ENCODE results near the gene CXorf58. TPM values are rescaled to one million over a fixed set of nuclear protein-coding genes. Genes with fewer than 3 reads are reported as not detected.

The CXorf58 gene
- total and polyA plus RNA-seq, 2 of the 4 experiments (the other 2 are of a cell fraction) = not detected

- Histone ChIP-seq H3K4me2 (ENCODE audit: low read depth, low read length) (no peak overlapping the region), H3K14ac (replicated peaks; ENCODE audit: low read depth, low read length) (no peak overlapping the region), H3K4me3 (ENCODE audit: insufficient read depth, low read depth, low read length) (no peak overlapping the region), H3K4ac (ENCODE audit: low read depth, low read length) (no peak overlapping the region), H2AFZ (replicated peaks; ENCODE audit: low read length, poor library complexity) (no peak overlapping the region), H3K9me3 (ENCODE audit: control insufficient read depth, insufficient read depth, low read length) (no peaks in the 10 kb centered on the region), H3K4me1 (ENCODE audit: control insufficient read depth, insufficient read depth, low read length) (peaks cover under 1% of the 10 kb centered on the region), H2BK120ac (ENCODE audit: low read depth, low read length) (no peak overlapping the region), H4K91ac (ENCODE audit: insufficient read depth, low read depth, low read length) (no peak overlapping the region), H3K23ac (ENCODE audit: low read depth, low read length) (no peak overlapping the region), H3K36me3 (ENCODE audit: control insufficient read depth, insufficient read depth, low read length) (no peaks in the 10 kb centered on the region), H2AK9ac (replicated peaks; ENCODE audit: low read depth, low read length, poor library complexity) (no peak overlapping the region), H3K9me1 (ENCODE audit: insufficient read depth, low read length) (no peaks in the 10 kb centered on the region), H2AK5ac (ENCODE audit: low read depth, low read length) (no peak overlapping the region), H4K5ac (ENCODE audit: low read depth, low read length) (no peak overlapping the region), H3K56ac (ENCODE audit: extremely low read depth, insufficient read depth, low read length) (no peak overlapping the region), H3K9ac (ENCODE audit: low read depth, low read length) (no peak overlapping the region), H4K8ac (ENCODE audit: low read depth in 2 of 2, low read length in 2 of 2) (no peak overlapping the region), H2BK20ac (ENCODE audit: low read depth, low read length) (no peak overlapping the region), H3K27me3 (ENCODE audit: control insufficient read depth, insufficient read depth, low read length) (no peaks in the 10 kb centered on the region), H2BK5ac (ENCODE audit: low read depth, low read length, poor library complexity, severe bottlenecking) (no peak overlapping the region), H3K18ac (ENCODE audit: low read depth, low read length) (no peak overlapping the region), H3K27ac (ENCODE audit: insufficient read depth, low read length) (no peak overlapping the region), H3K79me1 (ENCODE audit: low read depth in 1 of 2, low read length in 2 of 2) (0 out of 4 replicates have a peak, but pooled peaks cover 0 to 3% of the 10 kb centered on the region in 2 experiments), H4K20me1 (ENCODE audit: insufficient read depth, low read length) (no peaks in the 10 kb centered on the region), H2BK15ac (ENCODE audit: low read depth, low read length) (no peak overlapping the region)
- intact Hi-C loops (cut with micrococcal nuclease) = no loop called here
- ChIA-PET POLR2A (ENCODE audit: unreplicated experiment) (no interaction called here), CTCF (interaction anchor here (0.9 kb wide), 1 partner anchor 114 kb away, joined by 4 read pairs; the partner anchor contains the start of gene SAT1)
- ATAC-seq (ENCODE audit: low read depth) = no peak
- no peak for DNase-seq
- dilution Hi-C loops (cut with HindIII; ENCODE audit: low sequenced_read_pairs, unreplicated experiment) = no loop called here
- no peak for TF ChIP-seq RAD21 (IDR thresholded peaks at IDR 0.05; ENCODE audit: low read length)
- TF ChIP-seq SMC3 (IDR thresholded peaks at IDR 0.05; ENCODE audit: low read depth, low read length) = no peak
- no peak for TF ChIP-seq CHD1 (IDR thresholded peaks at IDR 0.05; ENCODE audit: low read depth, low read length)
- no peak for TF ChIP-seq ELK1 (IDR thresholded peaks at IDR 0.05; ENCODE audit: borderline replicate concordance, low read depth, low read length)
- TF ChIP-seq USF2 (IDR thresholded peaks at IDR 0.05; ENCODE audit: low read depth, low read length) = no peak
- TF ChIP-seq RFX5 (IDR thresholded peaks at IDR 0.05; ENCODE audit: low read depth, low read length) = no peak
- no peak for TF ChIP-seq MAFK (IDR thresholded peaks at IDR 0.05; ENCODE audit: low read depth, low read length)
- TF ChIP-seq CTCF (conservative IDR thresholded peaks at IDR 0.05; ENCODE audit: low read depth, low read length) = no peak
- no peak for TF ChIP-seq MAZ (IDR thresholded peaks at IDR 0.05; ENCODE audit: borderline replicate concordance, low read depth, low read length)
- no peak for TF ChIP-seq CEBPB (IDR thresholded peaks at IDR 0.05; ENCODE audit: low read depth, low read length)
- no peak for TF ChIP-seq MXI1 (IDR thresholded peaks at IDR 0.05; ENCODE audit: borderline replicate concordance, low read depth, low read length)
- TF ChIP-seq FOS (IDR thresholded peaks at IDR 0.05; ENCODE audit: low read depth, low read length) = no peak
- no peak for TF ChIP-seq POLR2A (IDR thresholded peaks at IDR 0.05; ENCODE audit: low read depth, low read length)
- no peak for TF ChIP-seq NFE2L2 (IDR thresholded peaks at IDR 0.05; ENCODE audit: low read depth, low read length)
- TF ChIP-seq RCOR1 (IDR thresholded peaks at IDR 0.05; ENCODE audit: insufficient replicate concordance, low read length) = no peak
- no peak for TF ChIP-seq BHLHE40 (IDR thresholded peaks at IDR 0.05; ENCODE audit: low read depth, low read length)
- no TSS peak for BruUV-seq (replicated peaks)
- in situ Hi-C loops (cut with MboI; ENCODE audit: low sequenced_read_pairs) = no loop called here
- no CpG with 5 or more reads among the region's 2 CpGs for WGBS, 2 experiments (ENCODE audit: extremely low coverage in 2 of 2, insufficient read length in 1 of 2)
These were observed 10.8 kb upstream of the CXorf58 start for GRCh38 chrX:23896981-23897380.

Data from IMR-90 (cell line).